Measurements from ENCODE around the gene ANGEL2.

- TF ChIP-seq CTCF (IDR thresholded peaks at IDR 0.05) (no peak), POLR2AphosphoS5 (IDR thresholded peaks at IDR 0.05; ENCODE audit: low read depth, low read length) (no peak), SIN3A (IDR thresholded peaks at IDR 0.05; ENCODE audit: borderline replicate concordance, insufficient read depth, low read depth, low read length) (no peak)
Measured at GRCh38 chr1:212945463-212946160, 70.1 kb downstream of the ANGEL2 start.

All from Panc1 (cell line).